Measurements from ENCODE around the gene SPATS2. TPM values are rescaled to one million over a fixed set of nuclear protein-coding genes. Genes with fewer than 3 reads are reported as not detected.

SPATS2 gene
- total and polyA plus RNA-seq, 10 of the 15 experiments (the other 5 are each of a cell fraction or from before 2014, with no cell fraction given) = 9.0 to 54.2 (median 27.5) TPM

DNA sequence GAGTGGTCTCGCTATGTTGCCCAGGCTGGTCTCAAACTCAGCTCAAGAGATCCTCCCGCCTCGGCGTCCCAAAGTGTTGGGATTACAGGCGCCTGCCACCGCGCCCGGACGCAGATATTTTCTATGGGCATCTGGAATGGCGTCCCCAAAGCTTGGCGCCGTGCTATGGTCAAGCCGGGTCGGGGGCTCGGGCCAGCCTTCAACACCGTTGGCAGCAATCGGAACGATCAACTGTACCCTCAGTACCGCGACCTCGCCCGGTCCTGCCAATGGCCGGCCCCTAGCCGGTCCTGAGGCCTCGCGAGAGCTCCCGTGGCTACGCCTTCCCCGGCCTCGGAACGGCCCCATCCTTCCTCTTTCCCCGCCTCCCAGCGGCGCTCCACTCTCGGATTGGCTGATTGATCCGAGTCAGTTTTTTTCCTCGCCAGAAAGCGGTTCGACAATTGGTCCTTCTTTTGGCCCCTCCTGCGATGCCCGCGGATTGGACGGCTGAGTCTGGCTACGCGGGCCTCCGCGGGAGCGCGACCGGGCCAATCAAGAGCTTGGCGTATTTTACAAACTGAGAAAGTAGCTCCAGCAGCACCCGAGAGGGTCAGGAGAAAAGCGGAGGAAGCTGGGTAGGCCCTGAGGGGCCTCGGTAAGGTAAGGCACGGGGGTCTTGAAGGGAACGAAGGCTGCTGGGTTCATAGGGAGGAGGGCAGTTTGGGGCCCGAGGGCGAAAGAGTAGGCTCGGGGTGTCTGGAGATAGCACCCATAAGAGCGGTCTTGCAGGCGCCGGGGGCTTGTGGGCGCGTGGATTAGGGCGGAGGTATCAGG lies 44.3 kb upstream of the SPATS2 start, which contains the start of gene TROAP (continued):
- TF ChIP-seq, protein P1, sequence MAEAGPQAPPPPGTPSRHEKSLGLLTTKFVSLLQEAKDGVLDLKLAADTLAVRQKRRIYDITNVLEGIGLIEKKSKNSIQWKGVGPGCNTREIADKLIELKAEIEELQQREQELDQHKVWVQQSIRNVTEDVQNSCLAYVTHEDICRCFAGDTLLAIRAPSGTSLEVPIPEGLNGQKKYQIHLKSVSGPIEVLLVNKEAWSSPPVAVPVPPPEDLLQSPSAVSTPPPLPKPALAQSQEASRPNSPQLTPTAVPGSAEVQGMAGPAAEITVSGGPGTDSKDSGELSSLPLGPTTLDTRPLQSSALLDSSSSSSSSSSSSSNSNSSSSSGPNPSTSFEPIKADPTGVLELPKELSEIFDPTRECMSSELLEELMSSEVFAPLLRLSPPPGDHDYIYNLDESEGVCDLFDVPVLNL (IDR thresholded peaks at IDR 0.05; ENCODE audit: low read depth, low read length) = peak; percentile 99
- TF ChIP-seq ZNF622 (IDR thresholded peaks at IDR 0.05) (no peak), SREBF2 (IDR thresholded peaks at IDR 0.05; ENCODE audit: low read length) (no peak), KDM1A (IDR thresholded peaks at IDR 0.05; ENCODE audit: borderline replicate concordance) (no peak), ZNF217 (IDR thresholded peaks at IDR 0.05) (no peak), MTA3 (IDR thresholded peaks at IDR 0.05; ENCODE audit: borderline replicate concordance, low read length) (no peak), IKZF2 (IDR thresholded peaks at IDR 0.05) (no peak), SP1 (IDR thresholded peaks at IDR 0.05; ENCODE audit: low read depth, low read length) (peak; percentile 96), BCLAF1 (IDR thresholded peaks at IDR 0.05) (no peak), NFIC (IDR thresholded peaks at IDR 0.05; ENCODE audit: low read depth, low read length) (no peak), BHLHE40 (IDR thresholded peaks at IDR 0.05; ENCODE audit: borderline replicate concordance in 1 of 2, low read depth in 2 of 2, low read length in 1 of 2) (no peak), EED (IDR thresholded peaks at IDR 0.05; ENCODE audit: low read depth) (no peak), CREM (IDR thresholded peaks at IDR 0.05; ENCODE audit: low read depth) (peak; percentile 82), CBX5 (IDR thresholded peaks at IDR 0.05; ENCODE audit: low read depth) (no peak), ATF3 (IDR thresholded peaks at IDR 0.05; ENCODE audit: borderline replicate concordance, extremely low read depth, low read depth, low read length) (no peak), ZBTB33 (IDR thresholded peaks at IDR 0.05) (no peak), BCL11A (IDR thresholded peaks at IDR 0.05; ENCODE audit: low read depth, low read length) (no peak), PML (IDR thresholded peaks at IDR 0.05; ENCODE audit: low read length) (no peak)
- TF ChIP-seq, protein P2, sequence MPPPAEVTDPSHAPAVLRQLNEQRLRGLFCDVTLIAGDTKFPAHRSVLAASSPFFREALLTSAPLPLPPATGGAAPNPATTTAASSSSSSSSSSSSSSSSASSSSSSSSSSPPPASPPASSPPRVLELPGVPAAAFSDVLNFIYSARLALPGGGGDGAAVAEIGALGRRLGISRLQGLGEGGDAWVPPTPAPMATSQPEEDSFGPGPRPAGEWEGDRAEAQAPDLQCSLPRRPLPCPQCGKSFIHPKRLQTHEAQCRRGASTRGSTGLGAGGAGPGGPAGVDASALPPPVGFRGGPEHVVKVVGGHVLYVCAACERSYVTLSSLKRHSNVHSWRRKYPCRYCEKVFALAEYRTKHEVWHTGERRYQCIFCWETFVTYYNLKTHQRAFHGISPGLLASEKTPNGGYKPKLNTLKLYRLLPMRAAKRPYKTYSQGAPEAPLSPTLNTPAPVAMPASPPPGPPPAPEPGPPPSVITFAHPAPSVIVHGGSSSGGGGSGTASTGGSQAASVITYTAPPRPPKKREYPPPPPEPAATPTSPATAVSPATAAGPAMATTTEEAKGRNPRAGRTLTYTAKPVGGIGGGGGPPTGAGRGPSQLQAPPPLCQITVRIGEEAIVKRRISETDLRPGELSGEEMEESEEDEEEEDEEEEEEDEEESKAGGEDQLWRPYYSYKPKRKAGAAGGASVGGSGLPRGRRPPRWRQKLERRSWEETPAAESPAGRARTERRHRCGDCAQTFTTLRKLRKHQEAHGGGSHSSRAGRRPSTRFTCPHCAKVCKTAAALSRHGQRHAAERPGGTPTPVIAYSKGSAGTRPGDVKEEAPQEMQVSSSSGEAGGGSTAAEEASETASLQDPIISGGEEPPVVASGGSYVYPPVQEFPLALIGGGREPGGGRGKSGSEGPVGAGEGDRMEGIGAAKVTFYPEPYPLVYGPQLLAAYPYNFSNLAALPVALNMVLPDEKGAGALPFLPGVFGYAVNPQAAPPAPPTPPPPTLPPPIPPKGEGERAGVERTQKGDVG (CRISPR knock-in tag; IDR thresholded peaks at IDR 0.05) = no peak
- TF ChIP-seq, protein P3, sequence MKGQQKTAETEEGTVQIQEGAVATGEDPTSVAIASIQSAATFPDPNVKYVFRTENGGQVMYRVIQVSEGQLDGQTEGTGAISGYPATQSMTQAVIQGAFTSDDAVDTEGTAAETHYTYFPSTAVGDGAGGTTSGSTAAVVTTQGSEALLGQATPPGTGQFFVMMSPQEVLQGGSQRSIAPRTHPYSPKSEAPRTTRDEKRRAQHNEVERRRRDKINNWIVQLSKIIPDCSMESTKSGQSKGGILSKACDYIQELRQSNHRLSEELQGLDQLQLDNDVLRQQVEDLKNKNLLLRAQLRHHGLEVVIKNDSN (IDR thresholded peaks at IDR 0.05; ENCODE audit: borderline replicate concordance, extremely low read length, insufficient read depth, low read depth, low read length) = no peak
